ENCODE results near the gene SMAD7. TPM values are rescaled to one million over a fixed set of nuclear protein-coding genes. Genes with fewer than 3 reads are reported as not detected.

Gene SMAD7
- total and polyA plus RNA-seq, 10 of the 15 experiments (the other 5 are each of a cell fraction or from before 2014, with no cell fraction given), result 1.3 to 22.5 (median 8.0) TPM

DNA sequence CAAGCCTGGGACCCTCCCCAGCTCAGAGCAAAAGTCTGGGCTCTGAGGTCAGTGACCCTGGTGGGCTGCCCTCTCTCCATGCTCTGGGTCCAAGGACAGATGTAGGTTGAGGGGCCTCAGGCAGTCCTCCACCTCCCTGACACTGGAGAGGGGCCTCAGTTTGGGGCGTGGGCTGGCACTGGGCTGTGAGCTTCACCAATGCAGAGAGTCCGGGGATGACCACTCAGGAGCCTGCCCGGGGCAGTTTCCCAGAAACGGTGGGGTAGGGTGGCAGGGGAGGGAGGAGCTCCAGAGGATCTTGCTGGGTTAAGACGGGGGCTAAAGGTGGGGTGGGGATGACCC, 40.5 kb upstream of the SMAD7 start:
- Histone ChIP-seq H3K4me2 (ENCODE audit: control insufficient read depth, insufficient read depth) (no peak overlapping the region), H4K20me1 (ENCODE audit: control insufficient read depth, insufficient read depth) (no peaks in the 10 kb centered on the region), H3K9ac (ENCODE audit: control insufficient read depth, insufficient read depth, low read length) (no peak overlapping the region), H3K4me1 (ENCODE audit: control insufficient read depth, insufficient read depth, low read length) (no peaks in the 10 kb centered on the region; the same call in 1 of the 2 replicates), H3K27me3 (replicated peaks in 1 of 2; ENCODE audit: control insufficient read depth in 2 of 2, insufficient read depth in 2 of 2, low read length in 1 of 2) (no peaks in the 10 kb centered on the region; a peak in 1 of 4 replicates), H3K4me3 (no peak overlapping the region), H2AFZ (ENCODE audit: control insufficient read depth, low read depth, low read length) (no peak overlapping the region), H3K9me3 (replicated peaks; ENCODE audit: control insufficient read depth, insufficient read depth, low read length) (no peaks in the 10 kb centered on the region), H3K27ac (ENCODE audit: control insufficient read depth, insufficient read depth) (no peak overlapping the region), H3K36me3 (ENCODE audit: control insufficient read depth in 2 of 2, insufficient read depth in 2 of 2, low read length in 1 of 2) (no peaks in the 10 kb centered on the region), H3K79me2 (ENCODE audit: control insufficient read depth, insufficient read depth, low read length) (no peaks in the 10 kb centered on the region)
- WGBS (ENCODE audit: insufficient coverage, insufficient replicate concordance, low lambda C conversion rate, missing lambda C conversion rate), result 24% methylated on average over 5 of the region's 5 CpGs
- no TSS peak for BruUV-seq (replicated peaks)
- no peak for ATAC-seq
- no peak for DNase-seq (ENCODE audit: low read depth, low spot score)
- SMC1A ChIA-PET (ENCODE audit: uncharacterized antibody, unreplicated experiment), result no interaction called here
- CTCF ChIA-PET, result no interaction called here
- POLR2A ChIA-PET, result no interaction called here
- TF ChIP-seq, protein P1, sequence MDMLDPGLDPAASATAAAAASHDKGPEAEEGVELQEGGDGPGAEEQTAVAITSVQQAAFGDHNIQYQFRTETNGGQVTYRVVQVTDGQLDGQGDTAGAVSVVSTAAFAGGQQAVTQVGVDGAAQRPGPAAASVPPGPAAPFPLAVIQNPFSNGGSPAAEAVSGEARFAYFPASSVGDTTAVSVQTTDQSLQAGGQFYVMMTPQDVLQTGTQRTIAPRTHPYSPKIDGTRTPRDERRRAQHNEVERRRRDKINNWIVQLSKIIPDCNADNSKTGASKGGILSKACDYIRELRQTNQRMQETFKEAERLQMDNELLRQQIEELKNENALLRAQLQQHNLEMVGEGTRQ (IDR thresholded peaks at IDR 0.05; ENCODE audit: borderline replicate concordance, low read depth, low read length), result no peak
- TF ChIP-seq, protein P2, sequence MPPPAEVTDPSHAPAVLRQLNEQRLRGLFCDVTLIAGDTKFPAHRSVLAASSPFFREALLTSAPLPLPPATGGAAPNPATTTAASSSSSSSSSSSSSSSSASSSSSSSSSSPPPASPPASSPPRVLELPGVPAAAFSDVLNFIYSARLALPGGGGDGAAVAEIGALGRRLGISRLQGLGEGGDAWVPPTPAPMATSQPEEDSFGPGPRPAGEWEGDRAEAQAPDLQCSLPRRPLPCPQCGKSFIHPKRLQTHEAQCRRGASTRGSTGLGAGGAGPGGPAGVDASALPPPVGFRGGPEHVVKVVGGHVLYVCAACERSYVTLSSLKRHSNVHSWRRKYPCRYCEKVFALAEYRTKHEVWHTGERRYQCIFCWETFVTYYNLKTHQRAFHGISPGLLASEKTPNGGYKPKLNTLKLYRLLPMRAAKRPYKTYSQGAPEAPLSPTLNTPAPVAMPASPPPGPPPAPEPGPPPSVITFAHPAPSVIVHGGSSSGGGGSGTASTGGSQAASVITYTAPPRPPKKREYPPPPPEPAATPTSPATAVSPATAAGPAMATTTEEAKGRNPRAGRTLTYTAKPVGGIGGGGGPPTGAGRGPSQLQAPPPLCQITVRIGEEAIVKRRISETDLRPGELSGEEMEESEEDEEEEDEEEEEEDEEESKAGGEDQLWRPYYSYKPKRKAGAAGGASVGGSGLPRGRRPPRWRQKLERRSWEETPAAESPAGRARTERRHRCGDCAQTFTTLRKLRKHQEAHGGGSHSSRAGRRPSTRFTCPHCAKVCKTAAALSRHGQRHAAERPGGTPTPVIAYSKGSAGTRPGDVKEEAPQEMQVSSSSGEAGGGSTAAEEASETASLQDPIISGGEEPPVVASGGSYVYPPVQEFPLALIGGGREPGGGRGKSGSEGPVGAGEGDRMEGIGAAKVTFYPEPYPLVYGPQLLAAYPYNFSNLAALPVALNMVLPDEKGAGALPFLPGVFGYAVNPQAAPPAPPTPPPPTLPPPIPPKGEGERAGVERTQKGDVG (CRISPR knock-in tag; IDR thresholded peaks at IDR 0.05), result no peak
- TF ChIP-seq, protein P3, sequence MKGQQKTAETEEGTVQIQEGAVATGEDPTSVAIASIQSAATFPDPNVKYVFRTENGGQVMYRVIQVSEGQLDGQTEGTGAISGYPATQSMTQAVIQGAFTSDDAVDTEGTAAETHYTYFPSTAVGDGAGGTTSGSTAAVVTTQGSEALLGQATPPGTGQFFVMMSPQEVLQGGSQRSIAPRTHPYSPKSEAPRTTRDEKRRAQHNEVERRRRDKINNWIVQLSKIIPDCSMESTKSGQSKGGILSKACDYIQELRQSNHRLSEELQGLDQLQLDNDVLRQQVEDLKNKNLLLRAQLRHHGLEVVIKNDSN (IDR thresholded peaks at IDR 0.05; ENCODE audit: borderline replicate concordance, extremely low read length, insufficient read depth, low read depth, low read length), result no peak
- RAD21 ChIA-PET (ENCODE audit: unreplicated experiment), result no interaction called here
- intact Hi-C loops (cut with micrococcal nuclease; ENCODE audit: unreplicated experiment), result no loop called here
- in situ Hi-C loops (cut with MboI), result no loop called here
- no peak for FAIRE-seq
